GM18520 (cell line): ENCODE measurements around the gene FGGY.
"Not testable (repeated sequence)": the region's sequence is repeated elsewhere in the genome, so short reads cannot be mapped to it uniquely, and the experiment has no call there.

Experiments
- ATAC-seq: cut with Tn5 transposase; IDR thresholded peaks from one replicate; pipeline ENCODE4 v1.9.1; 2021; ENCODE audit not compliant: unreplicated experiment

Gene FGGY

DNA sequence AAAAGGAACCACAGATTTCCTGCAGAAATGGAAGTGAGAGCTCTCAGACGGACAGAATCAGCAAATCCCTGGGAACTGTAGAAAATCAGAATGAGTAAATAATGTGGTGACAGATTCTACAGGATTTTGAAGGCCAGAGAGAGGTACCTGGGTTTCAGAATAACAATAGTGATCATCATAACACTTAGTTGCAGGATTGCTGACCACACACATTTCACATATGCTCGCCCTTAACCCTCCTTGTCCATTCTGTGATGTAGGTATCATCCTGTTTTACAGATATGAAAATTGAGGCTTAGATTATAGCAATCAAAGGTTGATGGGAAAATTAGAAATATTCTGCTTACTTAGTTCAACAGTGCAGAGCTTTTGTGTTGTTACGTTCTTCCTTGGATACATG lies 419.9 kb downstream of the FGGY start:
- no peak for ATAC-seq

DNA sequence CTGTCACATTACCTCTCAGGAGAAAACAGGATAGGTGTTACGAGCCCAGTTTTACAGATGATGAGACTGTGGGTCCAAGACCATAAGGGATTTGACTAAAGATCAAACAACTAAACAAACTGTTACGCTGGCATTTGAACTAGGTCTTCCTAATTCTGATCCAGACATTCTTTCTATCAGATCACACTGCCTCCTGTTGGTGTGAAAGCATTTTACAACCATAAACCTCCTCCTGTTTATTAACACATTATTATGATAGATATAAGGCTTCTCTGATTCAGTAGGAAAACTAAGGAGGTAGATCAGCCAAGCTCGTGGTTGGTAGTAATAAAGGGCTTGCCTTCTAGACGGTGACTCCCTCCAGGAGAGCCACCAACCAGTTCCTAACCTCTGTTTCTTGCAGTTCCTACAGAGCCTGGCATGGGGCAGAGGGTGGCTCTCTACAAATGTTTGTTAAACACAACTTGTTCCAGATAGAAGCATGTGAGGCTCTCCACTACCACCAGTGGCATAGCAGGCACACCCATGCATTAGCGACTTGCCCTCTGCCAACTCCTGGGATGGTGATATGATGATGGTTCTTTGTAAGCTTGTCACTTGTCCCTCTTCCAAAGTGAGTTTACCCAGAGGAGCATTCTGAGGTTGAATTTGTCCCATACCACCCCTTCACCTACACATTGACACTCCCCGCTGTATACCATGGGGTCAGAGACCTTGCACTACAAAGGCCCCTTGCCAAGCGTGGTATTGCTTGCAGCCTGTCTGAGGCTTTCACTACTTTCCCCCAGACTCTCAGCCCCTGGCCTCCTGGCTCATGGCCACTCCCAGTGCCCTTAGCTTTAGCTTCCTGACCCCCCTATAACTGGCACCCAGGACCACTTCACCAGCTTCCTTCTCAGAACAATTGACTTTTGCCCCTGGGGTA lies 421.4 kb downstream of the FGGY start:
- no peak for ATAC-seq

DNA sequence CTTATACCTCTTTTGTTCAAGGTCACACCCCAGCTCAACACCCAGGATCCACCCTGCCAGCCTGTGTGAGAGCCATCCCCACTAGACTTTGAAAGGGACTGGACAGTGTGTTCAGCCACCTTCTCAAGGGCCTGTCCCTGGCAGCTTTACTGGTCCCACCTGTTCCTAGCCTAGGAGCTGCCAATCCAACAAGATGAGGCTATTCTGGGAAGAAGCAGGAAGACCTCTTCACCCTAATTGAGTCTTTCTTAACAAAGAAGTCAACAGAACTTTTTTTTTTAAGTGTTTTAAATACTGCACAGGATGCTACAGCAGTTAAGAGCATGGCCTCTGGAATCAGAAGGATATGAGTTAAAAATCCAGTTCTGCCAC lies 422.1 kb downstream of the FGGY start:
- no peak for ATAC-seq

DNA sequence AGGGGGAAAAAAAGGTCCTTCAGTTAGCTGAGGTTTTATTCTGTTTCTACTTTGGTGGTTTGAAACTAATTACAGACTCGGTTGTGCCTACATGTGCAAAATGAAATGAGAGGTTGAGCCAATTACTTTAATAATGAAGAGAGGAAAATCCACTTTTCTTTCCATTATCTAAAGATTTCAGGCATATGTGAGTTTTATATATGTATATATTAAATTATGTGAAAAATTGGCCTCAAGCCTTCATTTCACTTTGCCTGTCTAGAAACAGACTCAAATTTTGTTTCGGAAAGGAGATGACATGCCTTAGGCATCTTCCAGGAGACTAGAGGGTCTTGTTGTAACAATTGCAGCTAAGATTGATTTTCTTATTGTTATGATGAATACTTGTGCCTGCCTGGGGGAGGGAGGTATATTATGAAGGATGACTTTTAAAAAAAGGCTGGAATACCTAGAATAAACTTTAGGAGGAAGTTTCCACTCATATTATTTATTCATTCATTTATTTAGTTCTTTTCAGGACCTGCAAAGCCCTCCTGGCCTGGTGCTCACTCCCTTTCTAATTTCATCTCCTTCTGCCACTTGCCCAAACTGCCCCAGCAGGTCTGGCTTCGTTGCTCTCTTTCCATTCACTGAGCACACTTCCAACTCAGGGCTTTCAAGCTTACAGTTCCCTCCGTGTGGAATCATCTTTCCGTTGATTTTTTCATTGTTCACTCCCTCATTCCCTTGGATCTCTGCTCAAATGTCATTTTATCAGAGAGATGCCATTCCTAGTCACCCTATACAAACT lies 423.6 kb downstream of the FGGY start:
- no peak for ATAC-seq

- ATAC-seq, result no peak
Measured at GRCh38 chr1:59730302-59730701, 433.4 kb downstream of the FGGY start.

GRCh38 chr1:59730759-59731478 lies 434.0 kb downstream of the FGGY start:
- no peak for ATAC-seq

- no peak for ATAC-seq
Measured at GRCh38 chr1:59731591-59731990, 434.7 kb downstream of the FGGY start.

- no peak for ATAC-seq
Measured at GRCh38 chr1:59732214-59732955, 435.5 kb downstream of the FGGY start.

DNA sequence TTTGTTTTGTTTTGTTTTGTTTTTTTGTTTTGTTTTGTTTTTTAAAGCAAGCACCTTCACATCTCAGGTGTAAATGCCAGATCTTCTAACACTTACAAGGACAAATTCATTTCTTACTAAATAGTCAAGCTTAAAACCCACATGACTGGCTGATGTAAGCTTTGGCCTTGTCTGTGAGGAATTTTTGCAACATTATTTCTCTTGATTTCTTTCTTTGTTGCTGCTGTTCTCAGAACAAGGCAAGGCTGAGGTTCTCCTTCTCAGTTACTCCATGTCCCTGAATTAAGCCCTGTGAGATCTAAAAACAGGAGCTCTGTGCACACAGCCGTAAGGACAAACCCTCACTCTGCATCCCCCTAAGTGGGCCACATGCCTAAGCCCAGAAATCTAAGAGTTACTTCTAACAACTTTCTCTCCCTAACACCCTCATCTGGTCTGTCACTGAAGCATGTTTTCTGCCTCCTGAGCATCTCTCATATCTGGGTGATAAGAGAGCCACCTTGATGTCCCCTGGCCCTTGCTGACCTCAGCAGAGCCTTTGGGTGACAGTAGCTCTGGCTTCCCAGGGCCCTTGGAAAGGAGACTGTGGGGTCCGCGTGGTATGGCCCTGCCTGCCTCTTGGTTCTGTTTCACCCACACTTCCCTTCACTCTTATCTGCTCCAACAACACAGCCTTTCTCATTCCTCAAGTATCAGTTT lies 436.7 kb downstream of the FGGY start:
- ATAC-seq, result no peak

GRCh38 chr1:59735927-59736326 lies 439.0 kb downstream of the FGGY start:
- not testable (repeated sequence) for ATAC-seq

GRCh38 chr1:59736744-59737143 lies 439.9 kb downstream of the FGGY start:
- no peak for ATAC-seq

DNA sequence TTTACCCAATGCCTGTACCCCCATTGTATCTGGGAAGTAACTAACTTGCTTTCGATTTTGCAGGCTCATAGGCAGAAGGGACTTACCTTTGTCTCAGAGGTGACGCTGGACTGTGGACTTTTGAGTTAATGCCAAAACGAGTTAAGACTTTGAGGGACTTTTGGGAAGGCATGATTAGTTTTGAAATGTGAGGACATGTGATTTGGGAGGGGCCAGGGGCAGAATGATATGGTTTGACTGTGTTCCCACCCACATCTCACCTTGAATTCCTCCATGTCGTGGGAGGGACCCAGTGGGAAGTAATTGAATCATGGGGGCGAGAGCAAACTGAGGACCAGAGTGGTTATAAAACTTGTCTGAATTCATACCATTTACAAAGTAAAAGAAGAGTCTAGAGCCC lies 440.7 kb downstream of the FGGY start:
- ATAC-seq, result no peak

- no peak for ATAC-seq
Measured at GRCh38 chr1:59738152-59738551, 441.3 kb downstream of the FGGY start.

GRCh38 chr1:59738591-59739015 lies 441.7 kb downstream of the FGGY start:
- no peak for ATAC-seq

- no peak for ATAC-seq
Measured at GRCh38 chr1:59739111-59739510, 442.2 kb downstream of the FGGY start.

- ATAC-seq, result no peak
Measured at GRCh38 chr1:59742526-59742925, 445.6 kb downstream of the FGGY start.

DNA sequence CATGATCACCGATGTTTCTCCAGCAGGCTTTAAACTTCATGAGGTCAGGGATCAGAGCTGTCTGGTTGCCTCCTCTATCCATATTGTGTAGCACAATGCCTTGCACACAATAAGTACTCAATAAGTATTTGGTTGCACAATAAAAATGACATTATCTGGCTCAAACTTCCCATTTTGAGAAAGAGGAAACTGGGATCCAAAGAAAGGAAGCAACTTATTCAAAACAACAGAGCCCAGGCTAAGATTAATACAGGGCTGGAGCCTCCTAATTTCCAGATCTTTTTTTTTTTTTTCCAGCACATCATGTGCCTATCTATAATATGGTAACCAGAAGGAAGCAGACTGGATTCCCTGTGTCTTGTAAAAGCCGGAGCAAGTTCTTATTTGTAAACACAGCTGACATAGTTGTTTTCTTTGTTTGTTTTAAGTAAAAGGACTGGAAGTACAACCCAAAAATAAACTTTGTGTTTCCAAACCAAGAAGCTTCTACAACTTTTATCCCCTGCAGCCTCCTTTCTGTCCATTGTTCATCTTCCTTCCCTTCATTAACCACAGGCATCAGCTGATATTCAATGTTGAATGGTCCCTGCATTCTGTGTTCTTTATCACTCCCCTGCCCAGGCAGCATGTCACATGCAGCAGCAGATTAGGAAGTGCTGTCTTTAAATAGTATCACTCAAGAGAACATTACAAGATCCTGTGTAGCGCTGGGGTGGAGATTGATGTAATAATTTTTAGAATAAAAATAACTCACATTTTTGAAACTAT lies 446.6 kb downstream of the FGGY start:
- no peak for ATAC-seq

DNA sequence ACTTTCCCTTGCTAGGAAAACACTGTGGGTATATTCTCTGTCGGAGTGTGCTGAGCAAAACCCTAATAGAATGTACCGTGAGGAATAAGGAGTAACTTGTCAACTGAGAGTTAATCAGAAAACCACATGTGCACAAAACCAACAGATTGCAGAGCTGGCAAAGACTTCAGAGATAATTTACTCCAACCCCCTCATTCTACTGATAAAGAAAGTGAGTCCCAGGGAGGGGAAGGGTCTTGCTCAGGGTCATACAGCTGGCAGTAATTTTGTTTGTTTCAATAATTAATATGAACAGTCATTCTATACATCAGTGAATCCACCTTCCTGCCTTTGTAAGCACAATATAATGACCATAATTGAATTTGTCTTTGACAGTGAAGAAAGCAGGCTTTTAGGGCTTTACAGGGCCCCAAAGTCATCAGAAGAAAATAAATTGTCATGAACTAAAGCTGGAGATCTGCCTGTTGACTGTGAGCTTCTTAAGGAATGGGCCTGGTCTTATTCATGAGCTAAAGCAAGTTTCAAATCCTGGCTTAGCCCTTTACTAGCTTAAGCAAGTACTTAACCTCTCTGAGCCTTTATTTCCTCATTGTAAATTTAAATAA lies 450.6 kb downstream of the FGGY start:
- no peak for ATAC-seq

DNA sequence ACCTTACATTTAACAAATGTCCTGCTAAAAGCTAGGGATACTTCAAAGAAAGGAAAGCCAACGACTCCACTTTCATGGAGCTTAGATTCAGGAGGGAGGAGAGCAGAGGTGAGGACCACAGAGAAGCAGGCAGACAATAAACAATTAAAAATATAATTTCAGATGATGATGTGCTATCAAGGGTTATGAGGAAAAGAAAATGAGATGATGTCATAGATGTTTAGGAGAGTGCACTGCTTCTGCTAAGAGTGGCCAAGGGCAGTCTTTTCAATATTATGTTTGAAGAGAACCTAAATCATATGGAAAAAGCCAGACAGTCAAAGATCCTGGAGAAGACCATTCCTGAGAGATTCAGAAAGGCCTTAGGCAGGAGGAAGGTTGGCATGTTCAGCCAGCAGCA lies 451.2 kb downstream of the FGGY start:
- no peak for ATAC-seq
